Uterus (tissue), 4 donors: ENCODE measurements around the gene PGAM1. TPM values are rescaled to one million over a fixed set of nuclear protein-coding genes. Genes with fewer than 3 reads are reported as not detected.

Source experiments
- DNase-seq, 2 donors: peaks; one replicate each; pipeline ENCODE4 v3.0.0-alpha.2; 2019 to 2020
- H3K27ac ChIP-seq, 2 donors: fragments of 200-600 bp; sonication (generic); 1 replicate in 1 of 2; 2 replicates in 1 of 2; pipeline ENCODE4 v1.5.1; 2016 to 2018
- H3K27me3 ChIP-seq, 2 donors: fragments of 200-600 bp; sonication (generic); one replicate each; pipeline ENCODE4 v1.5.1; 2018 to 2019; ENCODE audit warnings: control low read depth in 1 of 2
- H3K36me3 ChIP-seq, 2 donors: fragments of 200-600 bp; sonication (generic); one replicate each; pipeline ENCODE4 v1.5.1; 2019; ENCODE audit warnings: control low read depth in 1 of 2
- H3K4me1 ChIP-seq, 2 donors: fragments of 200-600 bp; sonication (generic); one replicate each; pipeline ENCODE4 v1.5.1; 2018 to 2019; ENCODE audit warnings: control low read depth in 1 of 2
- H3K4me3 ChIP-seq, 2 donors: fragments of 200-600 bp; sonication (generic); 1 replicate in 1 of 2; 2 replicates in 1 of 2; pipeline ENCODE4 v1.5.1; 2018 to 2019; ENCODE audit warnings: mild to moderate bottlenecking in 1 of 2
- H3K9me3 ChIP-seq, 2 donors: fragments of 200-600 bp; sonication (generic); one replicate each; pipeline ENCODE4 v1.5.1; 2019; ENCODE audit warnings: control low read depth in 1 of 2
- CTCF ChIP-seq, 4 experiments: fragments of 200-600 bp in 2 of 4; fragments of 450-650 bp in 2 of 4; sonication (generic) in 2 of 4; IDR thresholded peaks; one replicate each; pipeline ENCODE4 v1.5.1; 2016 to 2019; ENCODE audit warnings: antibody characterized with exemption in 4 of 4, mild to moderate bottlenecking in 2 of 4, moderate library complexity in 1 of 4
- POLR2A ChIP-seq, 2 donors: fragments of 450-650 bp; IDR thresholded peaks; one replicate each; pipeline ENCODE4 v1.6.1; 2016; ENCODE audit warnings: antibody characterized with exemption in 2 of 2, mild to moderate bottlenecking in 1 of 2, moderate library complexity in 1 of 2
- intact Hi-C: fragments of 100-400 bp; cut with DNase I; formaldehyde crosslinking; loops from one replicate; pipeline ENCODE4 v1.15.1; 2023; ENCODE audit warnings: low total_unique reads
- total RNA-seq, 4 donors: library from RNA; depleted of rRNA in 3 of 4; stranded (reverse); fragments of >200 nt in 3 of 4; gene quantifications; one replicate each; pipeline versions ENCODE4 v1.1.0 to v1.2.4, GENCODE V29; 2014 to 2023
- donor health status: DM: yes; HTN: yes; CAD: no.

The PGAM1 gene
- total RNA-seq, result 100 to 1,000 TPM; 106 to 142 (median 127) TPM

DNA sequence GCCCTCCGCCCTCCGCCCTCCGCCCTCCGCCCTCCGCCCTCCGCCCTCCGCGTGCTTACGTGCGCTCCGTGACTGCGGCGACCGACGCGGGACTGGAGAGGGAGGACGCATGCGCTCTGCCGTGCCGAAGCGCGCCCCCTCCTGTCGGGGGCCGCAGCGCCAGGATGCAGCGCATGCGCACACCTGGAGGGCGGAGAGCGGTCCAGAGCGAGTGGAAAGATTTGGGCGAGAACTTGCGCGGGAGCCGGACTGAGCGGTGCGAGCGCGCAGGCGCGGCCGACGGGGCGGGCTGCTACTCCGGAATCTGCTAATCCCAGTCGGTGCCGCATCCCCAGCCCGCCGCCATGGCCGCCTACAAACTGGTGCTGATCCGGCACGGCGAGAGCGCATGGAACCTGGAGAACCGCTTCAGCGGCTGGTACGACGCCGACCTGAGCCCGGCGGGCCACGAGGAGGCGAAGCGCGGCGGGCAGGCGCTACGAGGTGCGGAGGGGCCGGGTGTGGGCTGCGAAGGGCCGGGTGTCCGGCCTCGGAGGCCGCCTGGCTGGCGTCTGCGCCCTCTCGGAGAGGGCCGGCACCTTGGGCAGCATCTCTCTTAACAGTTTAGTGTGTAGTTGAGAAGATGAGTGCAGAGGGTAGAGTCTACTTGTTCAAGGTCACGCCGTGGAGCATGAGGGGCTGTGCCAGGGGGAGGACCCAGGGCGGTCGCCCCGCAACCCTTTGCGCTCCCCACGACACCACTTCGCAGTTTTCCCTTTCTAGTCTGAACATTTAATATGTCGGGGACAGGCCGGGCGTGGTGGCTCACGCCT is at the start of gene PGAM1:
Gene PGAM1 (plus strand): TSS at position 228 of the 812 bp plus-strand sequence. CDS start 117 bp downstream, at position 345.
- DNase-seq, result peak; percentile 94 to 96
- Histone ChIP-seq H3K27ac (peak within 1 kb of the TSS; percentile 84 to 91), H3K9me3 (no peaks in the 10 kb centered on the region), H3K4me3 (peak within 1 kb of the TSS; percentile 64 to 80), H3K27me3 (no peaks in the 10 kb centered on the region), H3K36me3 (no peaks in the 10 kb centered on the region), H3K4me1 (peaks cover 0 to 5% of the 10 kb centered on the region in 2 donors)
- peak; percentile 59 to 85 (median 73) for TF ChIP-seq CTCF (IDR thresholded peaks at IDR 0.05)
- TF ChIP-seq POLR2A (IDR thresholded peaks at IDR 0.05), result peak; percentile 60 to 74
- intact Hi-C loops, result no loop called here

- H3K27me3 ChIP-seq, result no peaks in the 10 kb centered on the region
- TF ChIP-seq POLR2A (IDR thresholded peaks at IDR 0.05) (no peak), CTCF (IDR thresholded peaks at IDR 0.05) (no peak)
- no peaks in the 10 kb centered on the region for H3K4me1 ChIP-seq
- H3K4me3 ChIP-seq, result no peak overlapping the region
- no peak for DNase-seq
- H3K9me3 ChIP-seq, result no peaks in the 10 kb centered on the region
- no peaks in the 10 kb centered on the region for H3K36me3 ChIP-seq
- intact Hi-C loops, result no loop called here
- no peak overlapping the region for H3K27ac ChIP-seq
These were observed 49.6 kb upstream of the PGAM1 start for GRCh38 chr10:97376413-97376812.

DNA sequence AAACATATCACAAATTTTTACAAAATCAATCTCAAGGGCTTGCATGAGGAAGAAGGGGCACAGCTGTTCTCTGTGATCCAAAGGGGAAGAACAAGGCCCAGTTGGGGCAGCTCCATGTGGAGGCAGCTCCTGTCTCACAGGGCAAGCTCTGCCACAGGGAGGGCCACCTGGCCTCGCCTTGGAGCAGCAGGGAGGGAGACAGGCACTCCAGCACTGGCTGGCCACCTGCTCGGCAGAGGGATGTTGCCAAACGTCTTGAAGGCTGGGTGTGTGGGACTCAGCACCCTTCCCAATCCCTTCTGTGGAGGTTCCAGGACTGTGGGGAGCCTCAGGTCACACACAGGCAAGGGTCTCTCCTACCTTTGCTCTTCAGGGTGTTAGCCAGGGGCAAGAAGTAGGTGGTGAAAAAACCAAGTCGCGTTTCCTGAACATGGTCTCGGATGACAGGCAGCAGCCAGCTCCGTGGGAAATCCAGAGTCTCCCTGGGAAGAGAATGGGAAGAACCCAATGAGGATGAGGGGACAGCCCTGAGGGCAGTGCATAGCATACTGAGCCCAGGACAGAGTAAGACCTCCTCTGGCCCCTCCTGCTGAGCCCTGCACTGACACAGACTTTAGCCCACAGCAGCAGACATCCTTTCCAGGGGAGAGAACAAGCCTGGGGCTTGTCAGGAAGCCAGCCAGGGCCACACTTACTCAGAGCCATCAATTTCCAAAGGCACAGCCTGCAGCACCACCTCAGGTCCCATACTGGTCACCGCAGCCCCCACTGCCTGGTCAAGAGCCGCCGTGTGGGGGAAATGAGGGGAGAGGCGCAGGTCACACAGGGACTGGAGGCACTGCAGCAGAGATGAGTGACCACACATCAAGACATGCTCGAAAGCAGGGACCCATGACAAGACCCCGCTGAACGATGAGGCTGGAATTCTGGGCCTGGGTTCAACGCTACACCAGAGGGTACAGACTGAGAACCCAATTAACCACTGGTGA is 46.8 kb upstream of the PGAM1 start:
- Histone ChIP-seq H3K4me1 (no peaks in the 10 kb centered on the region), H3K9me3 (no peaks in the 10 kb centered on the region), H3K4me3 (no peak overlapping the region), H3K27ac (no peak overlapping the region), H3K36me3 (no peaks in the 10 kb centered on the region), H3K27me3 (no peaks in the 10 kb centered on the region)
- no peak for DNase-seq
- no peak for TF ChIP-seq CTCF (IDR thresholded peaks at IDR 0.05)
- no peak for TF ChIP-seq POLR2A (IDR thresholded peaks at IDR 0.05)
- intact Hi-C loops, result no loop called here

GRCh38 chr10:97380516-97380915 is 45.5 kb upstream of the PGAM1 start:
- no peaks in the 10 kb centered on the region for H3K9me3 ChIP-seq
- H3K27ac ChIP-seq, result no peak overlapping the region
- intact Hi-C loops, result no loop called here
- no peaks in the 10 kb centered on the region for H3K4me1 ChIP-seq
- no peak for TF ChIP-seq CTCF (IDR thresholded peaks at IDR 0.05)
- no peak for TF ChIP-seq POLR2A (IDR thresholded peaks at IDR 0.05)
- no peak for DNase-seq
- H3K4me3 ChIP-seq, result no peak overlapping the region
- no peaks in the 10 kb centered on the region for H3K27me3 ChIP-seq
- H3K36me3 ChIP-seq, result no peaks in the 10 kb centered on the region
